HepG2 (cell line): ENCODE data around the gene SPP1. TPM values are rescaled to one million over a fixed set of nuclear protein-coding genes. Genes with fewer than 3 reads are reported as not detected.

Source experiments
- ARNT2 ChIP-seq: sonication (generic); formaldehyde crosslinking; IDR thresholded peaks from 2 replicates; pipeline ENCODE4 v1.8.0; 2022; ENCODE audit warnings: mild to moderate bottlenecking, low read depth, missing genetic modification reagents, moderate library complexity
- CAMTA2 ChIP-seq: sonication (generic); formaldehyde crosslinking; IDR thresholded peaks from 2 replicates; pipeline ENCODE4 v1.4.0; 2020; ENCODE audit warnings: mild to moderate bottlenecking, missing genetic modification reagents, borderline replicate concordance
- ELF3 ChIP-seq: IDR thresholded peaks from 2 replicates; pipeline ENCODE4 v1.6.1; 2016; ENCODE audit warnings: missing genetic modification reagents, missing compliant biosample characterization
- MBNL3 ChIP-seq: fragments of 250-450 bp; sonication (Bioruptor Pico); conservative IDR thresholded peaks from 2 replicates; pipeline ENCODE4 v1.8.0; 2022; ENCODE audit warnings: mild to moderate bottlenecking, inconsistent platforms
- POLR2A ChIP-seq, 2 experiments: IDR thresholded peaks; 2 replicates each; pipeline ENCODE4 v1.6.1; 2011; ENCODE audit warnings: low read depth in 2 of 2, low read length in 2 of 2, mild to moderate bottlenecking in 1 of 2, moderate library complexity in 1 of 2; ENCODE audit not compliant: insufficient read depth in 1 of 2
- SOX5 ChIP-seq: IDR thresholded peaks from 2 replicates; pipeline ENCODE4 v1.6.1; 2016; ENCODE audit warnings: borderline replicate concordance
- ZFX ChIP-seq: sonication (generic); formaldehyde crosslinking; IDR thresholded peaks from 2 replicates; pipeline ENCODE4 v1.4.0; 2020; ENCODE audit warnings: mild to moderate bottlenecking, low read depth, missing genetic modification reagents, moderate library complexity
- ZNF251 ChIP-seq: sonication (generic); formaldehyde crosslinking; IDR thresholded peaks from 2 replicates; pipeline ENCODE4 v1.9.0; 2021; ENCODE audit warnings: mild to moderate bottlenecking, missing genetic modification reagents
- ZNF274 ChIP-seq: sonication (generic); formaldehyde crosslinking; IDR thresholded peaks from 2 replicates; pipeline ENCODE4 v1.5.1; 2020; ENCODE audit warnings: mild to moderate bottlenecking, missing genetic modification reagents
- ZNF607 ChIP-seq: sonication (generic); formaldehyde crosslinking; IDR thresholded peaks from 2 replicates; pipeline ENCODE4 v1.5.1; 2020; ENCODE audit warnings: missing genetic modification reagents, mild to moderate bottlenecking, borderline replicate concordance
- ZNF773 ChIP-seq: sonication (generic); formaldehyde crosslinking; IDR thresholded peaks from 2 replicates; pipeline ENCODE4 v1.4.0; 2020; ENCODE audit warnings: missing genetic modification reagents, borderline replicate concordance
- ZNF788 ChIP-seq: sonication (generic); formaldehyde crosslinking; IDR thresholded peaks from 2 replicates; pipeline ENCODE4 v1.5.0; 2020; ENCODE audit warnings: mild to moderate bottlenecking, missing genetic modification reagents, borderline replicate concordance
- polyA plus RNA-seq, 8 experiments: library from polyadenylated mRNA; depleted of rRNA in 3 of 8; stranded (reverse) in 7 of 8; unstranded in 1 of 8; fragments of >200 nt; fragmentation: Illumina TruSeq in 4 of 8; extraction: Trizol in 4 of 8; gene quantifications; 2 replicates each; pipeline versions ENCODE4 v1.2.1 to v1.2.3, GENCODE V29; 2011 to 2016; ENCODE audit warnings: low read depth in 4 of 8, missing spikeins in 1 of 8, mixed read lengths in 1 of 8; ENCODE audit not compliant: insufficient read depth in 1 of 8
- total RNA-seq, 5 experiments: library from RNA; depleted of rRNA; stranded (reverse); fragments of >200 nt; fragmentation: Illumina TruSeq; extraction: Trizol; gene quantifications; 2 replicates each; pipeline ENCODE4 v1.2.3, GENCODE V29; 2016; ENCODE audit warnings: low read depth in 1 of 5
- TF ChIP-seq, protein P1 (sequence below): conservative IDR thresholded peaks from 2 replicates; pipeline ENCODE4 v1.6.1; 2018; ENCODE audit warnings: missing genetic modification reagents
- TF ChIP-seq, protein P2 (sequence below): sonication (generic); formaldehyde crosslinking; IDR thresholded peaks from 2 replicates; pipeline ENCODE4 v1.5.0; 2020; ENCODE audit warnings: mild to moderate bottlenecking, missing genetic modification reagents
- TF ChIP-seq, protein P3 (sequence below): IDR thresholded peaks from 2 replicates; pipeline ENCODE4 v1.6.1; 2012; ENCODE audit warnings: inconsistent platforms
- TF ChIP-seq, protein P4 (sequence below): sonication (generic); formaldehyde crosslinking; IDR thresholded peaks from 2 replicates; pipeline ENCODE4 v1.5.0; 2020; ENCODE audit warnings: missing genetic modification reagents, mild to moderate bottlenecking, borderline replicate concordance

Gene SPP1
- total and polyA plus RNA-seq, 2 of the 13 experiments (the other 11 are each of a cell fraction or from before 2014, with no cell fraction given) = 682 to 788 TPM

DNA sequence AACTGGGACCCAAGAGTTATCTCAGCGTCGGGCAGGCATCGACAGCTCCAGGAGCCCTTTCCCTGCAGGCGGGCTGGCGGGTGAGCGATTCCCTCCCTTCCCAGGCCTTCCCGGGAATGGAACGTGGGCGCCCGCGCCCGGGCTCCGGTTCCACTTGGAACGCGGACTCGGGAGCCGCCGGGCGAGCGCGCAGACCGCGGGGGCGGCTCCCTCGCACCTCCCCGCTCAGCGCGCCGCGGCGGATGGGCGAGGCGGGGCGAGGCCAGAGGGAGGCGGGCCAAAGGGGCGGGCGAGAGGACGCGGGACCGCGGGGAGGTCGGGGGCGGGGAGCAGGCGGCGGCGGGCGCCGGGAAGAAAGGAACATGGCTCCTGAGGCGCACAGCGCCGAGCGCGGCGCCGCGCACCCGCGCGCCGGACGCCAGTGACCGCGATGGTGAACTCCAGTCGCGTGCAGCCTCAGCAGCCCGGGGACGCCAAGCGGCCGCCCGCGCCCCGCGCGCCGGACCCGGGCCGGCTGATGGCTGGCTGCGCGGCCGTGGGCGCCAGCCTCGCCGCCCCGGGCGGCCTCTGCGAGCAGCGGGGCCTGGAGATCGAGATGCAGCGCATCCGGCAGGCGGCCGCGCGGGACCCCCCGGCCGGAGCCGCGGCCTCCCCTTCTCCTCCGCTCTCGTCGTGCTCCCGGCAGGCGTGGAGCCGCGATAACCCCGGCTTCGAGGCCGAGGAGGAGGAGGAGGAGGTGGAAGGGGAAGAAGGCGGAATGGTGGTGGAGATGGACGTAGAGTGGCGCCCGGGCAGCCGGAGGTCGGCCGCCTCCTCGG lies 32.0 kb downstream of the SPP1 start, which contains the start of gene PKD2 (continued):
- TF ChIP-seq CAMTA2 (CRISPR knock-in tag) (no peak), ZFX (peak; percentile 56), ZNF607 (no peak), ZNF274 (CRISPR knock-in tag) (0 out of 2 replicates have a peak, but pooled peaks have one; percentile 13), ZNF251 (CRISPR knock-in tag) (no peak), POLR2A (IDR thresholded peaks at IDR 0.05; ENCODE audit: insufficient read depth in 1 of 2, low read depth in 2 of 2, low read length in 2 of 2) (peak; percentile 57 to 58; a peak in 3 of 4 replicates), ZNF773 (no peak), SOX5 (CRISPR knock-in tag) (no peak), ZNF788 (CRISPR knock-in tag) (no peak), MBNL3 (CRISPR knock-in tag) (no peak), ARNT2 (CRISPR knock-in tag) (peak; percentile 50; the same call in 1 of the 2 replicates), ELF3 (CRISPR knock-in tag) (0 out of 2 replicates have a peak, but pooled peaks have one; percentile 9)
- TF ChIP-seq, protein P1, sequence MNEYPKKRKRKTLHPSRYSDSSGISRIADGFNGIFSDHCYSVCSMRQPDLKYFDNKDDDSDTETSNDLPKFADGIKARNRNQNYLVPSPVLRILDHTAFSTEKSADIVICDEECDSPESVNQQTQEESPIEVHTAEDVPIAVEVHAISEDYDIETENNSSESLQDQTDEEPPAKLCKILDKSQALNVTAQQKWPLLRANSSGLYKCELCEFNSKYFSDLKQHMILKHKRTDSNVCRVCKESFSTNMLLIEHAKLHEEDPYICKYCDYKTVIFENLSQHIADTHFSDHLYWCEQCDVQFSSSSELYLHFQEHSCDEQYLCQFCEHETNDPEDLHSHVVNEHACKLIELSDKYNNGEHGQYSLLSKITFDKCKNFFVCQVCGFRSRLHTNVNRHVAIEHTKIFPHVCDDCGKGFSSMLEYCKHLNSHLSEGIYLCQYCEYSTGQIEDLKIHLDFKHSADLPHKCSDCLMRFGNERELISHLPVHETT = no peak
- TF ChIP-seq, protein P2, sequence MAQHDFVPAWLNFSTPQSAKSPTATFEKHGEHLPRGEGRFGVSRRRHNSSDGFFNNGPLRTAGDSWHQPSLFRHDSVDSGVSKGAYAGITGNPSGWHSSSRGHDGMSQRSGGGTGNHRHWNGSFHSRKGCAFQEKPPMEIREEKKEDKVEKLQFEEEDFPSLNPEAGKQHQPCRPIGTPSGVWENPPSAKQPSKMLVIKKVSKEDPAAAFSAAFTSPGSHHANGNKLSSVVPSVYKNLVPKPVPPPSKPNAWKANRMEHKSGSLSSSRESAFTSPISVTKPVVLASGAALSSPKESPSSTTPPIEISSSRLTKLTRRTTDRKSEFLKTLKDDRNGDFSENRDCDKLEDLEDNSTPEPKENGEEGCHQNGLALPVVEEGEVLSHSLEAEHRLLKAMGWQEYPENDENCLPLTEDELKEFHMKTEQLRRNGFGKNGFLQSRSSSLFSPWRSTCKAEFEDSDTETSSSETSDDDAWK (CRISPR knock-in tag) = no peak
- TF ChIP-seq, protein P3, sequence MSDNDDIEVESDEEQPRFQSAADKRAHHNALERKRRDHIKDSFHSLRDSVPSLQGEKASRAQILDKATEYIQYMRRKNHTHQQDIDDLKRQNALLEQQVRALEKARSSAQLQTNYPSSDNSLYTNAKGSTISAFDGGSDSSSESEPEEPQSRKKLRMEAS = peak; percentile 90
- TF ChIP-seq, protein P4, sequence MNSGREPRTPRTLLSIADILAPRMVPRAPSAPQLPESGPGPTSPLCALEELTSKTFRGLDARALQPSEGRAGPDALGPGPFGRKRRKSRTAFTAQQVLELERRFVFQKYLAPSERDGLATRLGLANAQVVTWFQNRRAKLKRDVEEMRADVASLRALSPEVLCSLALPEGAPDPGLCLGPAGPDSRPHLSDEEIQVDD (CRISPR knock-in tag) = 0 out of 2 replicates have a peak, but pooled peaks have one; percentile 61
